ENCODE data around the gene GPR107.

Gene GPR107

DNA sequence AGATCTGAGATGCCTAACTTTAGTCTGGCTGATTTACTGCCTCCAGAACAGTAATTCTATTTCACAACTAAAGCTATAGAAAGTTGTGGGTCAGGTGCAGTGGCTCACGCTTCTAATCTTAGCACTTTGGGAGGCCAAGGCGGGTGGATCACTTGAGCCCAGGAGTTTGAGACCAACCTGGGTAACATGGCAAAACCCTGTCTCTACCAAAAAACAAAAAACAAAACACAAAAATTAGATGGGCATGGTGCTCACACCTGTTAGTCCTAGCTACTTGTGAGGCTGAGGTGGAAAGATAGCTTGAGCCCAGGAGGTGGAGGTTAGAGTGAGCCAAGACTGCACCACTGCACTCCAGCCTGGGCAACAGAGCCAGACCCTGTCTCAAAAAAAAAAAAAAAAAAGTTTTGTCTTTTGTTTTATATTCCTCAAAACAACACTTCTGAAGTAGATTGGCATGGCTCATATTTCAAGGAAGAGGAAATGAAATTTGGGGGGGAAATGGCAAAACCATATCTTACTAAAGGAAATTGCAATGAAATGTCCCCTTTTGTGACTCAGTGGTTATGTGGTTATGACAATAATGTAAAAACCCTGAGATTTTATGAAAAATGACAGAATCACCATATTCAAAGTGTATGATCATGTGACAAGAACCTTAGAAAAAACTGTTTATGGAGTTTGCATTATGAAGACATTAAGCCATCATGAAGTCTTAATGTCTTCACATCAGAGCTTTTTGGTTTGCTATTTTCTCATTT is 26.9 kb upstream of the GPR107 start:
- no peak for DNase-seq
- intact Hi-C loops (cut with DNase I), result no loop called here

DNA sequence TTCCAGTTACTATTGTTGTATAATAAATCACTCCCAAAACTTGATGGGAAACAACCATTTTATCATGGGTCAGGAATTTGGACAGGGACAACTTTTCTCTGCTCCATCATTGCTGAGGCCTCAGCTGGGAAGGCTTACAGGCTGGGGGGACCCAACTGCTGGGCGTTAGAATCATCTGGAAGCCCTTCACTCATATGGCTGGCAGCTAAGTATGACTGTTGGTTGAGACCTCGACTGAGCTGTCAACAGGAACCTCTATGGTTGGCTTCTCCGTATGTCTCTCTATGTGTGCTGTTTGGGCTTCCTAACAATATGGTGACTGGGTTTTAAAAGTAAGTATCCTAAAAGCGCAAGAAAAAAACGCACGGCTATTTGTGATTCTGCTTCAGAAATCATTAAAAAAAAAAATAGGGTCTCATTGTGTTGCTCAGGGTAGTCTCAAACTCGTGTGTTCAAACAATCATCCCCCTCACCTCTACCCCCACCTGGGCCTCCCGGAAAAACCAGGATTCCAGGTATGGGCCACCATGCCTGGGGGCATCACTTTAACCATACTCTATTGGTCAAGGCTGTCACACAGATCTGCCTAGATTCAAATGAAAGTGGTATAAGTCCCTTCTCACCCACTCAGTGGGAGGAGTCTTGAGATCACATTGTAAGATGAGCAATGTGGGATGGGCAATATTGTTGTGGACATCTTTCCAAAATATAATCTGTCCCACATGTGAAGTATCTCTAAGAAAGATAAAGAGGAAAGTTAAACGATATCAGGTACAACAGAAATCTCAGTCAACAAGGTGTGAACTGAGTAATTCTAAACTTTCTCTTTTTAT is 26.0 kb upstream of the GPR107 start:
- intact Hi-C loops (cut with DNase I), result no loop called here
- DNase-seq, result no peak

DNA sequence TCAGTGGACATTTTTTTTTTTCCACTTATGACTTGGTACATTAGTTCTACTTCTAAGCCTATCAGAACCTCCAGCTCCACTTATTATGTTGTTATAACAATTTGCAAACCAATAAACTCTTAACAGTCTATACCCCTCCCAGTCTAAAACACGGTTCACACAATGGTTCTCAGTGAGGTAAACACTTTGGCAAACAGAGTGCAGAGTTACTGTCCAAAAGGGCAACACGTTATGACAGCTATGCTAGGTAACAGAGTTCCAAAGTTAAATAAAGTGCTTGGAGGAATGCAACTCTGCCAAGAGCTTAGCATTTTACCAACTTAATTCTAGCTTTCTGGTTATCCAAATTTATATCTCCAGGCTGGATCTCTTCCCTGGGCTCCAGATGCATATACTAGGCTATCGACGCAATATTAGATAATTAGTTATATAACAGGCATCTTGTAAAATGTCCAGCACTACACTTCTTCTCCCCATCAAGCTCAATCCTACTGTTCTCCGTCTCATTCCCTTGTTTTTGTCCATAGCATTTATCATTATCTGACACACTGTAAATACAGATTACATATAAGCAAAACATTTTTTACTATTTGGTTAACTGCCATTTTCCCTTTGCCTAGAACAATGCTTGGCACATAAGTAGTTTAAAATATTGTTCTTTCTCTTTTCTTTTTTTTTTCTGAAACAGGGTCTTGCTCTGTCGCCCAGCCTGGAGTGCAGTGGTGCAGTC is 25.0 kb upstream of the GPR107 start:
- no peak for DNase-seq
- intact Hi-C loops (cut with DNase I), result no loop called here

DNA sequence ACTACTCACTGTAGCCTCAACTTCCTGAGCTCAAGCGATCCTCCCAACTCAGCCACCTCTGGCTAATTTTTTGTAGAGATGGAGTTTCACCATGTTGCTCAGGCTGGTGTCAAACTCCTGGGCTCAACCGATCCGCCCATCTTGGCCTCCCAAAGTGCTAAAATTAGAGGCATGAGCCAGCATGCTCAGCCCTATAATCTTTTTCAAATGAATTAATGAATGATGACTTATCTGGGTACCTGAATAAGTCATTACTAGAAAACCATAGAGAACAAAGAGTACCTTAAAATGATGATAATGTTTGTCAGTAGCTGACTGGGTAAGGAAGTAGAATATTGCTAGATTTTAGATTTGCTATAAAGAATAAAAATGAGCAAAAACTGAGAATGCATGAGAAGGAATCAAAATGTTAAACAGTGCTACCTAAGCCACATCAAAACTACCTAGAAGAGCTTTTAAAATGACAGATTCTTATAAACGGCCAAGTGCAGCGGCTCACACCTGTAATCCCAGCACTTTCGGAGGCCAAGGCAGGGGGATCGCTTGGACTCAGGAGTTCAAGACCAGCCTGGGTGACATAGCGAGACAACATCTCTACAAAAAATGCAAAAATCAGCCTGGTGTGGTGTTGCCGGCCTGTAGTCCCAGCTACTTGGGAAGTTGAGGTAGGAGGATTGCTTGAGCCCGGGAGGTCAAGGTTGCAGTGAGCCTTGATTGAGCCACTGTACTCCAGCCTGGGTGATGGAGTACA is 24.3 kb upstream of the GPR107 start:
- intact Hi-C loops (cut with DNase I), result no loop called here
- DNase-seq, result peak in 1 of 42 donors; percentile 29

DNA sequence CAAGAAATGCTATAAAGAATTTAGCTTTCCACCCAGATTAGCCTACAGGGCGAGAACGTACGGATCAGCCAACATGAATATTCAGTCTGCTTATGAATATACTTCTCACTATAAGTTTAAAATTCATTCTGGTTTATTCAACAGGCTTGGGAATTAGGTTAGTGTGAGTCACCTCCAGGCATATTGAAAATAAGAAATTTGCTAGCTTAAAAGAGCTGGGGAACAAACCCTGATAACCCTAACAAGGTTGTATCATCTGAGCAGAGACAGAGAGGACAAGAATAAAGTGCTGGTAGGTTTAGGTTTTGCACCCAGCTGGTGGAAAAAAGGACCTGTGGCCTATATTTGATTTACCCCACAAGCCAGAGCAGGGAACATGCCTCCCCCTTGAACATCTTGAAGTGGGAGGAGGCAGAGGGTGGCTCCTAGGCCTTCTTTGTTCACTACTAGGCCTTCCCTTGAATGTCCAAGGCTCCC is 23.0 kb upstream of the GPR107 start:
- intact Hi-C loops (cut with DNase I), result no loop called here
- peak in 1 of 42 donors; percentile 15 for DNase-seq

DNA sequence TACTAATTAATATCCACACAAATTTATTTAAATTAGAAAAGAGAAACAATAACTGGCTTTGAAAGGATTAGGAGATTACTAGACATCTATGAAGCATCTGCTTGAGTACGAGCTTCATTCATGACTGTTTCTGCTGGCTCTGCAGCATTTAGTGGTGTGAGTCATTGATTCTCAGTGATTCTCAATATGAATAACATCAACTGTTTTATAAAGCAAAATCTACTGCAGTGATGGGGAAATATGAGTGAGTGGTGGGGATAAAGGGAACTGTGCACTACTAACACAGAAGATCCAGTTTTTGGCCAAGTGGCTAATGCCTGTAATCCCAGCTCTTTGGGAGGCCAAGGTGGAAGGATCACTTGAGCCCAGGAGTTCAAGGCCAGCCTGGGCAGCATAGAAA is 19.1 kb upstream of the GPR107 start:
- DNase-seq, result peak in 3 of 42 donors; percentile 25 to 54 (median 38)
- intact Hi-C loops (cut with DNase I), result no loop called here

DNA sequence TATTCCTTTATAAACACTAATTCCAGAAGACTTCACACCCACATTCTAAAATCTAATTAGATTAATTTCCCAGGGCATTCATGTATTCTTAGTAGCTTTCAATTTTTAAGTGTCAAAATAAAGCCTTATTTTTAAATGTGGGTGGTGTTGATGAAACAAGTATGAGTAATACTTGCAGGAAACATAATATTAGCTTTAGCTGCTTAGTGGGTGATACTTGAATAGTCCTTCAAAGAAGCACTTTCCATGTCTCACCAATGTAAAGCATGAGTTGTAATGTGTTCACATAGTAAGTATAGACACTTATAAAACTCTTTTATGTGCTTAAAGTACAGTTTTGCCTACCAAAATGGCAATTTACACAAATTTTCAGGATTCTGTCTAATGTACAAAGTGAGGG is 17.6 kb upstream of the GPR107 start:
- DNase-seq, result no peak
- intact Hi-C loops (cut with DNase I), result no loop called here

DNA sequence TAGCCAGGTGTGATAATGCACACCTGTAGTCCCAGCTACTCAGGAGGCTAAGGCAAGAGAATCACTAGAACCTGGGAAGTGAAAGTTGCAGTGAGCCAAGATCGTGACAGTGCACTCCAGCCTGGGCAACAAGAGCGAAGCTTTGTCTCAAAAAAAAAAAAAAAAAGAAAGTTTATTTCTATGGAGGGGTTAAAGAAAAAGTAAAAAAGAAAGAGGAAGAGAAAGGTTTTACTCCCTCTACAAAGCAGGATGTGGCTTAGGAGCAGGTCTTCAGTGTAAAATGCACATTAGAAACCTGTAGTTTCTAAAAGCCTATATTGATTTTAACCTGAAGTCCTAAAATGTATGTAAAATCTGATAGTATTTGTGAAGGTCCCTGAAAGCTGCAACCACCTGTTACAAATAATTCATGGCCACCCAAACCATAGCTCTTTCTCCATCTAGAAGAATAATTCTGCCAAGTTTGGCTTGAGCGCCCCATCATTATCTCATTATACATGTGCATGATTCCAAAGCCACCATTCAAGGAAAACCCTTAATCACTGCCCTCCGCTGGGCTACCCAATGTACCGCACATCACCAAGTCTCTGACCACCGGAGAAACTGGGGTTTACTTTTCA is 14.1 kb upstream of the GPR107 start:
- intact Hi-C loops (cut with DNase I), result loop anchor here (5.0 kb wide), 1 partner anchor 152 kb away; no protein-coding TSS in a partner anchor
- DNase-seq, result peak in 19 of 42 donors; percentile 14 to 79 (median 43)

DNA sequence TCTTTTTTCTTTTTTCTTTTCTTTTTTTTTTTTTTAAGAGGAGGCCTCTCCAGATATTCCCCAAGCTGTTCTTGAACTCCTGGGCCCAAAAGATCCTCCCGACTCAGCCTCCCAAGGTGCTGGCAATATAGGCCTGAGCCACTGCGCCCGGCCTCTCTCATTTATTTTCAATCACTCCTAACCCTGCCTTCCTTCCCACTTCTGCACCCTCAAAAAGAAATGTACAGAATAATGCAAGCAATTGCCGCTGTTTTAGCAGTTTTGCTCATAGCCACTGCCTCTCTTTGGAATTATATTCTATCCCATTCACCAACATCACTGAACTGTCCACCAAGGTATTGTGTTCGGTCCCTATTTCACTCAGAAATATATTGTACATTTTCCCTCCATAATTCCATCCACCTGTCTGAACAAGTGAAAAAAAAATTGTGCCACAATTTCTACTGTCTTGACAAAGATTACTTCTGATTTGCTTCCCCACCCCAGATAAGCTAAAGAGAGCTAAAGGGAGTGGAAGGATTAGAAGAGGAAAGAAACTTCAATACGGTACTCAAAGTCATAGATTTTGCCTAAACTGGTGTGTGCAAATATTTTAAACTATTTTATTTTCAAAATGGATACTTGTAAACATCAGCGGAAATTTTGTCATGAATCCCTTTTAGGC is 12.6 kb upstream of the GPR107 start:
- DNase-seq, result peak in 1 of 42 donors; percentile 32
- intact Hi-C loops (cut with DNase I), result loop anchor here (5.0 kb wide), 1 partner anchor 154 kb away; no protein-coding TSS in a partner anchor

DNA sequence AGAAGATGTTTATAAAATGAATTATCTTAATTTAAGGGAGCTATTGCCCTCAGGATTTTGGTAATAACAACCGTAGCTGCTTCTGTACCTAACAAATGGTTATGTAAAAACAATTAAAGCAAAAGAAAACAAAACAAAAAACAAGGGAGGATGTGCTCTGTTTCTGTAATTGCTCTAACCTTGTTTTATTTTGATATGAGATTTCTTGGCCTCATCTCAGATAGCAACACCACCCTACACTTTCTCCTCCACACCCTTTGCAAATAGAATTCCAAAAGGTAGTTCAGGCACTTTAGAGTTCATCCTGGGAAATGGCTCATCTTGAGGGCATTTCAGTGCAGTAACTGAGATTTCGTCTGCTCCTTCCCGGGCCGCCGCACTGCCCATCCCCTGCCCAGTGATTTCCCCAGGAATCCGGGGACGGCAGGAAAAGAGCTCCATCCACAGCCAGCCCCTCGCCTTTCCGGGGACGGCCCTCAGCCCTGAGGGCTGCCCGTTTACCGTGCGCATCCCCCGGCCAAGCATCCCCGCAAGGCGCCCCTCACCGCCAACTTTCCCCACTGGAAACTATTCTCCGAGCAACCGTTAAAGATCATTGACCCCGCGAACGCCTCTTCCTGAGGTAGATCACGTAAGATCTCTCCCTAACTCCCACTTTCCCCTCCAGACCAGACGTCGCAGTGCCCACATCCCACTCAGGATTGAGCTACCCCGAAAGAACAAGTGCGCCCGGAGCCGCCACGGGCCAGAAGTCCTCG is 11.9 kb upstream of the GPR107 start:
- intact Hi-C loops (cut with DNase I), result loop anchor here (5.0 kb wide), 1 partner anchor 155 kb away; no protein-coding TSS in a partner anchor
- DNase-seq, result peak in 35 of 42 donors; percentile 12 to 79 (median 44)

DNA sequence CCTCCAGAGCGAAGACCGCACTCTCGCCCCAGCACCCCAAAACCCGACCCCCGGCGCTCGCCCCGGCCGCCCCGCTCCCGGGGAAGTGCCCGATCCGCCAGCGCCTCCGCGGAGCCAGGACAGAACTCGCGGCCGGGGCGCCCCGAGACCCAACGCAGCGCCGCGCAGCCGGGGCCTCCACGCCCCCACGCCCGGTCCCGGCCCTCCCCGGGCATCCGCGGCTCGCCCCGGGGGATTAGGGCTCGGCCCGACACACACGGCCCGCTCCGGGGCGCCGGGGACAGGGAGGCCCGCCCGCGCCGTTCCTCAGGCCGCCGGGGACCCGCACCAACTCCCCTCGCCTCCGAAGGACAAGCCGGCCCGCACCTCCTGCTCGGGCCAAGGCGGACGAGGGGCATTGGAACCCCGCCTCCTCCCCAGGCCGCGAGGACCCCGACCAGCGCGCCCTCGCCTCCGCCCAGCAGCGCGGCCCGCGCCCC is 11.3 kb upstream of the GPR107 start:
- intact Hi-C loops (cut with DNase I), result loop anchor here (5.0 kb wide), 1 partner anchor 155 kb away; no protein-coding TSS in a partner anchor
- DNase-seq, result peak in 32 of 42 donors; percentile 20 to 72 (median 40)

DNA sequence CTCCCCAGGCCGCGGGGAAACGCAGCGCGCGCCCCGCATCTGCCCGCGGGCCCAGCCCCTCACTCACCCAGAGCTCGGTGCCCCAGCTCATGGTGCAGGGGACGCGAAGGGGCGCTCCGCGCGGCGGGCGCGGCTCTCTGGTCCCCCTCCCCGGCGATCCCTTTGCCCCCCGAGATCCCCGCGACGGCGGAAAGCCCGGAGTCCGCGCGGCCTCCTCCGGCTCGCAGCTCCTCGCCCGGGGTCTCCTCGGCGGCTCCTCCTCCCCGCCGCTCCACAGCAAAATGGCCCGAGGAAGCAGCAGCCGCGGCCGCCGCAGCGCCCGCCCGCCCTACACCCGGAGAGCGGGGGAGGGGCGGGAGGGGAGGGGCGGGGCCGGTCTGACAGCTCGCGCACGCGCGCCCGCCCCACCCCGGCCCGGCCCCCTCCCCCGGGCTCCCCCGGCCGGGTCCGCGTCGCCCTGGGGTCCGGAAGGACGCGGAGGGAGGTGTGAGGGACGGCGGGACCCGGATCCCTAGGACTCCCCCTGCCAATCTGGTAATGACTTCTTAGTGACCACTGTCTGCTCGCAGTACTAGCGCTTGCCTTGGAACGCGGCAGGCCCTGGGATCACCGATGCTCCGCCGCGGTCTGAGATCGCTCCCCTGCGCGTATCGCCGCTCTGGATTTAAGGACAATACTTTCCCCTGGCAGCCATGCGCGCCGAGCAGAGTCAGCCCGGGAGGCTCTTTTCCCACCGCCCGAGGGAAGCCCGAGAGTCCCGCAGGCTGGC is 10.6 kb upstream of the GPR107 start, which contains the start of gene FNBP1:
TSS of gene FNBP1 (minus strand) at position 305 of the 769 bp plus-strand sequence. CDS start at position 91, 214 bp downstream.
- peak; percentile 41 to 93 (median 83) for DNase-seq

DNA sequence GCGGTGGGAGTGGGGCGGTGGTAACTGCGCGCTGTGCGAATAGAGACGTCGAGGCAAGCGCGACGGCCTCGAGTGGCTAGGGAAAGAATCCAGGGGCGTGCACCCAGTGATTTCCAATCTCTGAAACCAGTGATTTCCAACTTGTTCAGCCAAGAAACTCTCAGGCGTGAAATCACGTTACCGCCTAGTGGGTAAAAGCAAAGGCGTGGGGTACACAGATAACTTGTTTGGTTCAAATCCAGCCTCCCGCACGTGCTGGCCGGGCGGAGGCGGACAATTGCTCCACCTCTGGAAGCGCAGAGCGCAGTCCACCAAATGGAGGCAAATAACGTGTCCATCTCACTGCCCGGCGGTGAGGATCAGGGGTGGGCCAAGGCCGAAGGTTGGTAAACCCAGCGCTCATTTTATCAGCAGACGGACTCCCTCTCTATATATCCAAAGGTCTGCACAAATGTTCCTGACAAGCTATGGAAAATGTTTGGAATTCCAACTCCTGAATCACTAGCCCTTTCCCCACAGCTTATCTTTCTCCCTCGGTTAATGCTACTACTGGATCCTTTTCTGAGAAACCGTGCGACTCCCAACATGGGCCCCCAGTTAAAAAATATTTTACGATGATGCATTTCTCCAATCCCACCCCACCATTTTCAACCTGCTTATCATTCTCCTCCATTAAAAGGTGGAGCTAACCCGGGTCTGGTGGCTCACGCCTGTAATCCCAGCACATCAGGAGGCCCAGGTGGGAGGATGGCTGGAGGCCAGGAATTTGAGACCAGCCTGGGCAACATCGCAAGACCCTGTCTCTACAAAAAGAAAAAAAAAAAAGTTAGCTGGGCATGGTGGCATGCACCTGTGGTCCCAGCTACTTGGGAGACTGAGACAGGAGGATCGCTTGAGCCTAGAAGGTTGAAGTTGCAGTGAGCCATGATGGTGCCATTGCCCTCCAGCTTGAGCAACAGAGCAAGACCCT is 9.8 kb upstream of the GPR107 start:
- intact Hi-C loops (cut with DNase I), result loop anchor here (5.0 kb wide), 1 partner anchor 157 kb away; no protein-coding TSS in a partner anchor

More for the DNA sequence above, 10.6 kb upstream of the GPR107 start, which contains the start of gene FNBP1:
- intact Hi-C loops (cut with DNase I), result loop anchor here (5.0 kb wide), 1 partner anchor 156 kb away; no protein-coding TSS in a partner anchor

DNA sequence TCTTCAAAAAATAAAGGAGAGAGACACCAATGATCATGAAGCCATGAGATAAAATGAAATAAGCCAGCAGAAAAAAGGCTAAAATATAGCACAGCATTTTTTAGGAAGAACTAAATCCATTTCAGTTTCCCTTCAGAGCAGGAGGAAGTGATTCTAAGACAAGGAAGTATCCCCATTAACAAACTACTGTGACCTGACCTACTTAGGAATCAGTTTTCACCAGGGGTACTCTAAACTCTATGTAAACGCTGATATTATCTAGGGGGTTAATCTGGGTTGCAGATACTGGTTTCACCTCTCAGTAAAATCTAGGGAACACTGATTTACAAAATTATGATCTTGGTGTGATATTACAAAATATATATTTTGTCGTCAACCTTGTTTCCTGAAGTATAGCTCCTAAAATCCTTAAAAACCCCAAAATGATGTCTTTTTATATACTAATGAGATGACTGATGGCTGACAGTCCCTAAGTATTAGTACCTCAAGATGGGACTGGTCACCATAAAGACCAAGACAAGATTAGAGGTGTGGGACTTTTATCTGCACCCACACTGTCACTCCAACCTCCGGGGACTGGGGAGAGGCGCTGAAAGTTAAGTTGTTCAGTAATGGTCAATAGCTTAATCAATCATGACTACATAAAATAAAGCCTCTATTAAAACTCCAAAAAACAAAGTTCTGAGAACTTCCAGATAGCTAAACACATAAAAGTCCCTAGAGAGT is 7.8 kb upstream of the GPR107 start:
- peak in 1 of 42 donors; percentile 5 for DNase-seq
- intact Hi-C loops (cut with DNase I), result no loop called here

More for the DNA sequence above, 9.8 kb upstream of the GPR107 start:
- DNase-seq, result peak in 18 of 42 donors; percentile 17 to 64 (median 40)

Measured in head of caudate nucleus (tissue), 42 donors.